Epidermal melanocyte (primary cell): ENCODE measurements around the gene IGFN1.

Source experiments
- DNase-seq: peaks from one replicate; pipeline ENCODE4 v3.0.0; 2011; ENCODE audit warnings: low spot score; ENCODE audit not compliant: insufficient read length

Gene IGFN1

GRCh38 chr1:201264072-201264471 is 73.4 kb downstream of the IGFN1 start:
- DNase-seq = no peak

- no peak for DNase-seq
These were observed 73.9 kb downstream of the IGFN1 start for GRCh38 chr1:201264554-201264953.

GRCh38 chr1:201265756-201266155 is 75.1 kb downstream of the IGFN1 start:
- no peak for DNase-seq

- no peak for DNase-seq
These were observed 75.7 kb downstream of the IGFN1 start for GRCh38 chr1:201266276-201266675.

- DNase-seq = peak; percentile 77
These were observed 76.2 kb downstream of the IGFN1 start for GRCh38 chr1:201266774-201267173.

DNA sequence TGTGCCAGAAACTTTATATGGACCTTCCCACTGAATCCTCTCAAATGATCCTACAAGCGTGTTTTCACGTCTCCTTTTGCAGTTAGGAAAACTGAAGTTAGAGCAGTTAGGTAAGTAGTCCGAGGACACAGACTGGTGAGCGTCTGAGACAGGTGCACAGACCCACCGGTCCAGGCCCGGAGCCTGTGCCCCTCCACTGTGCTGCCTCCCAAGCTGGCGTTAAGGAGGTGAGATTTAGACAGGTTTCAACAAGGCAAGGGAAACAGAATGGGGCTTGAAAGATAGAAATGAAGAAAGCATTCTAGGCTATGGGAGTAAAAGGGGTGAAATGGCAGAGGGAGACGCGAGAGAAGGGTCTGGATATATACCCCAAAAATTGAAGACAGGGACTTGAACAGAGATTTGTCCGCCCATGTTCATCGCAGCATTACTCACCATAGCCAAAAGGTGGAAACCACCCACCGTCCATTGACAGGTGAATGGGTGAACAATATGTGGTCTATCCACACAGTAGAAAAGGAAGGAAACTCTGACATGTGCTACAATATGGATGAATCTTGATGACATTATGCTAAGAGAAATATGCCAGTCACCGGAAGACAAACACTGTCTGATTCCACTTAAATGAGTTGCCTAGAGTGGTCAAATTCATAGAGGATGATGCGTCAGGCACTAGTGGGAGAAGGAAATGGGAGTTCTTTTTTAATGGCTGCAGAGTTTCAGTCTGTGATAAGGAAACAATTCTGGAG is 77.0 kb downstream of the IGFN1 start:
- no peak for DNase-seq

GRCh38 chr1:201268604-201269151 is 78.1 kb downstream of the IGFN1 start:
- no peak for DNase-seq

- DNase-seq = no peak
These were observed 78.7 kb downstream of the IGFN1 start for GRCh38 chr1:201269281-201269680.

GRCh38 chr1:201269900-201270410 is 79.3 kb downstream of the IGFN1 start:
- DNase-seq = no peak

- DNase-seq = no peak
These were observed 80.2 kb downstream of the IGFN1 start for GRCh38 chr1:201270616-201271390.

GRCh38 chr1:201272799-201273198 is 82.2 kb downstream of the IGFN1 start:
- DNase-seq = no peak

DNA sequence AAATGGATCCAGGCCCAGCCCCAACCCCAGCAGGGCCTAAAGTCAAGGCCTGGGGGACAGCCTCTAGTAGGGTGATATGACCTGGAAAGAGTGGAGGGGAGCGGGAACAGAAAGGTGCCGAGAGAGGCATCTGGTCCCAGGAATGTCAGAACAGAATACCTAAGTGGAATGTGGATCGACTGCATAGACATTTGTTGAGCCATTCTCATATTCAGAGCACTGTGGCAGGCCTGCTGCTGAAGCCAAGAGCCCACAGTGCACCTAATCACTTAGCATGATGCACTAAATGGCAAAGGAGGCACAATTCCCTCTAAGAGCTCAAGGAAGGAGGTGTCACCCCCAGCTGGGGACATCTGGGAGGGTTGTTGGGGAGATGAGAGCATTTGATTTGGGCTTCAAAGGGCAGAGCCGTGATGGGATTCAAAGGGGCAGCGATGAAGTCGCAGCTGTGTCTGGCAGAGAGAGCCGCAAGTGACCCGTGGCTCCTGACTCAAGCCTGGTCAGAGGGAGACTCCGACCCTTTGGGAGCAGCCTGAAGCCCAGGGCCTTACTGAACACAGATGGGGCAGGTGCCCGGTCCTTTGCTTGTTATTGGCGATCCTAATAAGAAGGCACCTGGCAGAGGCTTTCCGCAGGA is 84.1 kb downstream of the IGFN1 start:
- no peak for DNase-seq

DNA sequence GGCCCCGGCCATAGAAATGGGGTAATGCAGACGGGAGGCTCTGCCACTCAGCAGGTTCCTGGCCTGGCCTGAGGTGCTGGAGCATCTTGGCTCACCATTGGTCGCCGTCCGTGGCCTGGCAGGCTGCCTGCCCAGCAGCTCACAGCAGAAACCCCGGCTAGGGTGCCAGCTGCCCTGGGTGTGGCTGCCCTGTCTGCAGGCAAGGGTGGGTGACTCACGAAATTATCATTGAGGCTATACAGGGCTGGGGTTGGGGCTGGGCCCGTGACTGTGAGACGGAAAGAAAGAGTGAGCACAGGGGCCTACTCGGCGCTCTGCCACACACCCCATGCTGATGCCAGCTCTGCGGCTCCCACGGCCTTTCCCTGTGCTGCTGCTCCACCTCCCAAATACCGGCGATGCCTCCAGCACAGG is 84.6 kb downstream of the IGFN1 start:
- DNase-seq = no peak

GRCh38 chr1:201276891-201277290 is 86.3 kb downstream of the IGFN1 start:
- no peak for DNase-seq

- no peak for DNase-seq
These were observed 86.8 kb downstream of the IGFN1 start for GRCh38 chr1:201277441-201277840.
